HL-60 (cell line): ENCODE measurements around the gene NR4A3.

Experiments used
- DNase-seq, 2 experiments: peaks; one replicate each; pipeline ENCODE4 v3.0.0-alpha.2; 2010 to 2020; ENCODE audit warnings: low read depth in 1 of 2, low spot score in 1 of 2
- H3K27ac ChIP-seq: fragments of 250-450 bp; sonication (Bioruptor Pico); replicated peaks from 2 replicates; pipeline ENCODE4 v1.5.1; 2020; ENCODE audit warnings: mild to moderate bottlenecking, moderate library complexity
- H3K27me3 ChIP-seq: fragments of 250-450 bp; sonication (Bioruptor Pico); 2 replicates; pipeline ENCODE4 v1.5.1; 2021; ENCODE audit warnings: mild to moderate bottlenecking, moderate library complexity; ENCODE audit not compliant: insufficient read depth, poor library complexity, severe bottlenecking
- H3K4me3 ChIP-seq: replicated peaks from 2 replicates; pipeline ENCODE4 v1.5.1; 2011; ENCODE audit warnings: mild to moderate bottlenecking, control low read depth, low read length; ENCODE audit not compliant: insufficient read depth
- GABPA ChIP-seq: IDR thresholded peaks from 2 replicates; pipeline ENCODE4 v1.6.1; 2012; ENCODE audit warnings: low read depth
- POLR2AphosphoS5 ChIP-seq: IDR thresholded peaks from 2 replicates; pipeline ENCODE4 v1.6.1; 2012; ENCODE audit warnings: low read depth
- REST ChIP-seq: IDR thresholded peaks from 2 replicates; pipeline ENCODE4 v1.6.1; 2012; ENCODE audit warnings: low read depth; ENCODE audit not compliant: insufficient replicate concordance
- SPI1 ChIP-seq: IDR thresholded peaks from 2 replicates; pipeline ENCODE4 v1.6.1; 2012; ENCODE audit warnings: low read depth, mild to moderate bottlenecking, borderline replicate concordance
- TF ChIP-seq, protein P1 (sequence below): IDR thresholded peaks from one replicate; pipeline ENCODE4 v1.5.1; 2011; ENCODE audit warnings: low read length, control low read depth, inconsistent platforms; ENCODE audit not compliant: insufficient read depth

Gene NR4A3

GRCh38 chr9:99848447-99848846 is 26.8 kb downstream of the NR4A3 start:
- DNase-seq: no peak
- H3K4me3 ChIP-seq: no peak overlapping the region
- no peaks in the 10 kb centered on the region for H3K27me3 ChIP-seq
- TF ChIP-seq GABPA: no peak
- no peak for TF ChIP-seq POLR2AphosphoS5
- TF ChIP-seq SPI1: no peak
- TF ChIP-seq, protein P1, sequence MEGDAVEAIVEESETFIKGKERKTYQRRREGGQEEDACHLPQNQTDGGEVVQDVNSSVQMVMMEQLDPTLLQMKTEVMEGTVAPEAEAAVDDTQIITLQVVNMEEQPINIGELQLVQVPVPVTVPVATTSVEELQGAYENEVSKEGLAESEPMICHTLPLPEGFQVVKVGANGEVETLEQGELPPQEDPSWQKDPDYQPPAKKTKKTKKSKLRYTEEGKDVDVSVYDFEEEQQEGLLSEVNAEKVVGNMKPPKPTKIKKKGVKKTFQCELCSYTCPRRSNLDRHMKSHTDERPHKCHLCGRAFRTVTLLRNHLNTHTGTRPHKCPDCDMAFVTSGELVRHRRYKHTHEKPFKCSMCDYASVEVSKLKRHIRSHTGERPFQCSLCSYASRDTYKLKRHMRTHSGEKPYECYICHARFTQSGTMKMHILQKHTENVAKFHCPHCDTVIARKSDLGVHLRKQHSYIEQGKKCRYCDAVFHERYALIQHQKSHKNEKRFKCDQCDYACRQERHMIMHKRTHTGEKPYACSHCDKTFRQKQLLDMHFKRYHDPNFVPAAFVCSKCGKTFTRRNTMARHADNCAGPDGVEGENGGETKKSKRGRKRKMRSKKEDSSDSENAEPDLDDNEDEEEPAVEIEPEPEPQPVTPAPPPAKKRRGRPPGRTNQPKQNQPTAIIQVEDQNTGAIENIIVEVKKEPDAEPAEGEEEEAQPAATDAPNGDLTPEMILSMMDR: no peak
- no peak for TF ChIP-seq REST
- H3K27ac ChIP-seq: no peak overlapping the region

DNA sequence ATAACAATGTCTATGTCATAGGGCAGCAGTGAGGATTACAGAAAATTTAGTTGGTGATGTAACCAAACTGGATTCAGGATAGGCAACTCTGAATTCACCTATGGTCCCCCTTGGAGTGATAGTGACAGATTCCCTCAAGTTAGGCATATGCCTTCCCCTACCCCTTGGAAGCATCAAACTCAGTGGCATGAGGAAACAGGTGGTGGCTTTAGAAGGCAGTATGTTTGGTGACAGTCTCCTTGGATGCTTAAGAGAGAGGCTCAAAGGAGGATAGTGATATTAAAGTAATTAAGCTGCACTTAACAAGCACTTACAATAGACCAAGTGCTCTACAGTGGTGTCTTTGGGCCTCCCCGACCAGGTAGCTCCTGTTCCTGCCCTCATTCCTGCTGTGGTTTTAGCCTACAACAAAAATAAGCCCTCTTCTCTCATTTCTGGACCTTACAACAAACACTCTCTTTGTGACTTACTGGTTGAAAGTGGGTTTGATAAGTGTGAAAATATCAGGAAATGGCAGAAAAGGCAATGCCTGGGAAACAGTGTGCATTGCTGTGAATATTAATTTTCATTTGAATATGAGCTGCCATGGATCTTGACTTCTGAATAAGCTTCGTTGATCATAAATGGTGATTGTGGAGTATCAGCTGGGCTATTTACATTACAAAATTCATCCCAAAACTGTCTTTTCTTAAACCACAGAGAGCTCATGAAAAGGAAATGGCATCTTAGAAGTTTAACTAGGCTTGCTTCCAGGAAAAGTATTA is 29.2 kb downstream of the NR4A3 start:
- no peak for DNase-seq
- Histone ChIP-seq H3K27me3 (no peaks in the 10 kb centered on the region), H3K27ac (no peak overlapping the region), H3K4me3 (no peak overlapping the region)
- no peak for TF ChIP-seq SPI1
- TF ChIP-seq REST: no peak
- TF ChIP-seq GABPA: no peak
- TF ChIP-seq POLR2AphosphoS5: no peak
- TF ChIP-seq, protein P1: no peak

DNA sequence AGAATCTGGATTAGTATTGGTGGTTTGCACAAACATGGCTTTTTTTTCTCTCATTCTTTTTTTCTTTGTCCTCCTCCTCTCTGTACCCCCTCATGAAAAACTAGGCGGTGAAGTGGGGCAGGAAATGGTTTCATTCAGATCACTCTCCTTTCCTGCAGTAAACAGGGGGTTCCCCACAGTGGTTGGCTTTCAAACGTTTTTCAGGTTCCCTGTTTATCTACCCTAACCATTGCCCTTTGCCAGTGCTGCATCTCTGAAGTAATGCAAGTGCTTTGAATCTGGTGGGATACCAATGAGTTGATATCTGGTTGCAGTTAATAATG is 29.8 kb downstream of the NR4A3 start:
- DNase-seq: no peak
- Histone ChIP-seq H3K27me3 (no peaks in the 10 kb centered on the region), H3K4me3 (no peak overlapping the region), H3K27ac (no peak overlapping the region)
- no peak for TF ChIP-seq REST
- TF ChIP-seq POLR2AphosphoS5: no peak
- no peak for TF ChIP-seq SPI1
- TF ChIP-seq, protein P1: no peak
- TF ChIP-seq GABPA: no peak
